Gastroesophageal sphincter (tissue), 4 donors: ENCODE data around the gene ZNF750. TPM values are rescaled to one million over a fixed set of nuclear protein-coding genes. Genes with fewer than 3 reads are reported as not detected.

Source experiments
- ATAC-seq: fragments of 150-250 bp; one replicate; pipeline ENCODE4 v1.9.1; 2016; ENCODE audit warnings: mild to moderate bottlenecking, moderate library complexity
- H3K27ac ChIP-seq, 4 donors: fragments of 200-600 bp; sonication (generic) in 3 of 4; 1 replicate in 3 of 4; 2 replicates in 1 of 4; pipeline ENCODE4 v1.5.1; 2016 to 2019
- H3K27me3 ChIP-seq: fragments of 200-600 bp; sonication (generic); one replicate; pipeline ENCODE4 v1.5.1; 2019
- H3K36me3 ChIP-seq, 2 donors: fragments of 200-600 bp; sonication (generic); one replicate each; pipeline ENCODE4 v1.5.1; 2019; ENCODE audit warnings: control low read depth in 1 of 2
- H3K4me1 ChIP-seq, 3 donors: fragments of 200-600 bp; sonication (generic); 1 replicate in 2 of 3; 2 replicates in 1 of 3; pipeline ENCODE4 v1.5.1; 2016 to 2019; ENCODE audit warnings: control low read depth in 2 of 3
- H3K4me3 ChIP-seq, 2 donors: fragments of 200-600 bp; sonication (generic); one replicate each; pipeline ENCODE4 v1.5.1; 2019; ENCODE audit warnings: mild to moderate bottlenecking in 1 of 2, moderate library complexity in 1 of 2
- H3K9me3 ChIP-seq, 3 donors: fragments of 200-600 bp; sonication (generic); one replicate each; pipeline ENCODE4 v1.5.1; 2017 to 2019; ENCODE audit warnings: control low read depth in 2 of 3
- EP300 ChIP-seq: sonication (generic); formaldehyde crosslinking; IDR thresholded peaks from one replicate; pipeline ENCODE4 v1.6.1; 2017; ENCODE audit warnings: antibody characterized with exemption, mild to moderate bottlenecking
- POLR2A ChIP-seq, 2 donors: fragments of 450-650 bp; IDR thresholded peaks; one replicate each; pipeline ENCODE4 v1.6.1; 2017; ENCODE audit warnings: antibody characterized with exemption in 2 of 2, mild to moderate bottlenecking in 2 of 2, moderate library complexity in 1 of 2
- POLR2AphosphoS5 ChIP-seq: sonication (generic); formaldehyde crosslinking; IDR thresholded peaks from one replicate; pipeline ENCODE4 v1.6.1; 2017; ENCODE audit warnings: antibody characterized with exemption
- WGBS, 2 donors: methylation state at CpG; one replicate each; pipeline ENCODE4 v1.1.5; 2018; ENCODE audit warnings: low coverage in 1 of 2; 5-methylcytosine and 5-hydroxymethylcytosine counted together
- total RNA-seq, 4 donors: library from RNA; depleted of rRNA; stranded (reverse); fragments of >200 nt; gene quantifications; one replicate each; pipeline ENCODE4 v1.1.0, GENCODE V29; 2016
- TF ChIP-seq, protein P1 (sequence below), 4 experiments: fragments of 200-600 bp in 2 of 4; fragments of 450-650 bp in 2 of 4; sonication (generic) in 1 of 4; IDR thresholded peaks; one replicate each; pipeline ENCODE4 v1.5.1; 2017 to 2019; ENCODE audit warnings: antibody characterized with exemption in 4 of 4, mild to moderate bottlenecking in 2 of 4, moderate library complexity in 2 of 4

Gene ZNF750
- total RNA-seq, 4 donors from 2014 or later, result 0.46 to 1.6 (median 1.1) TPM; not detected in 1

DNA sequence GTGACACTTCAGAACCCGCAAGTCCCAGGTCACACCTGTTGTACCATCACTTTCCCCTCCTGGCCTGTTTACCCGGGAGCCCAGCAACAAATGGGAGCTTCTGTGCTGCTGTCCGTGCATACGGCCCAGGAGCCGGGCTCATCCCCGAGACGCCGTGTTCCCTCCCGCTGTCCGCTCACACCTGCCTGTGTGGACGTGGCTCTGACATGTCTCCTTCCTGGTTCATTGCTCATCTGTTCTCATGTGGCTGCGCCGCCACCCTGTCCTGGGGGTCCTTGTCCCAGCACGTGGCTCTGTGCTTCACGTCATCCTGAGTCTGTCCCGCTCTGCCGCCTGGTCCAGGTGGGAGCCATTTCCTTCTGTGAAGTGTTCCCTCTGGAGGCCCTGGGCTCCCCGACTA is 50.0 kb downstream of the ZNF750 start:
- no peak overlapping the region for H3K4me3 ChIP-seq
- no peak for TF ChIP-seq EP300
- no peak for TF ChIP-seq POLR2A (IDR thresholded peaks at IDR 0.05)
- TF ChIP-seq, protein P1, sequence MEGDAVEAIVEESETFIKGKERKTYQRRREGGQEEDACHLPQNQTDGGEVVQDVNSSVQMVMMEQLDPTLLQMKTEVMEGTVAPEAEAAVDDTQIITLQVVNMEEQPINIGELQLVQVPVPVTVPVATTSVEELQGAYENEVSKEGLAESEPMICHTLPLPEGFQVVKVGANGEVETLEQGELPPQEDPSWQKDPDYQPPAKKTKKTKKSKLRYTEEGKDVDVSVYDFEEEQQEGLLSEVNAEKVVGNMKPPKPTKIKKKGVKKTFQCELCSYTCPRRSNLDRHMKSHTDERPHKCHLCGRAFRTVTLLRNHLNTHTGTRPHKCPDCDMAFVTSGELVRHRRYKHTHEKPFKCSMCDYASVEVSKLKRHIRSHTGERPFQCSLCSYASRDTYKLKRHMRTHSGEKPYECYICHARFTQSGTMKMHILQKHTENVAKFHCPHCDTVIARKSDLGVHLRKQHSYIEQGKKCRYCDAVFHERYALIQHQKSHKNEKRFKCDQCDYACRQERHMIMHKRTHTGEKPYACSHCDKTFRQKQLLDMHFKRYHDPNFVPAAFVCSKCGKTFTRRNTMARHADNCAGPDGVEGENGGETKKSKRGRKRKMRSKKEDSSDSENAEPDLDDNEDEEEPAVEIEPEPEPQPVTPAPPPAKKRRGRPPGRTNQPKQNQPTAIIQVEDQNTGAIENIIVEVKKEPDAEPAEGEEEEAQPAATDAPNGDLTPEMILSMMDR (IDR thresholded peaks at IDR 0.05), result no peak
- no peak for TF ChIP-seq POLR2AphosphoS5
- no peak overlapping the region for H3K27ac ChIP-seq
- H3K27me3 ChIP-seq, result no peaks in the 10 kb centered on the region
- WGBS, 2 donors, result 92 to 100% methylated on average over 1 to 9 of the region's 18 CpGs
- H3K9me3 ChIP-seq, result no peaks in the 10 kb centered on the region
- H3K36me3 ChIP-seq, result peaks cover 0 to 19% of the 10 kb centered on the region in 2 donors
- peaks cover 0 to 17% (median 6%) of the 10 kb centered on the region in 3 donors for H3K4me1 ChIP-seq
- ATAC-seq, result no peak

DNA sequence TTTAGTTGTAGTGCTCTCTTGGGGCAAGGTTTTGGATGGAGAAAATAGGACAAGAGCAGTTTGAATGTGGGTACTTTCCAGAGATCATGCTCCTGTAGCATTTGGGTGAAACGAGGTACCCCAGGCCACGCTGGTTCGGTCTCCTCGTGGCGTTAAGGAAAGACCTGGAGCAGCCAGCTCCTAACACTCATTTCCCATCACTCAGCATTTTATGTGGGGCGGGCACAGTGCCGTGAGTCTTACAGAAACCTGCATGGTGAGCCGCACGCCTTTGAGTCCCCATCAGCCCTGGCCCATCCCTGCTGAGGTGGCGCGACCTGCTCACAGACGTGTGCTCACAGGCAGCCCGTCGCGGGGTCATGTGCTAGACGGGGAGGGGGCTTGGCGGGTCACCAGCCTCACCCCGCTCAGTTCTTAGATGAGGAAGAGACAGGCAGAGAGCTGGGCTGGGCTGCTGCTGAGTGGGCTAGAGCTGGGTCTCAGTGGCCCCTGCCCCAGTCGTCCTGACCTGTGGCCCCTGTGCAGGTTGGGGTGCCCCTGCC is 50.7 kb downstream of the ZNF750 start:
- Histone ChIP-seq H3K27me3 (no peaks in the 10 kb centered on the region), H3K4me3 (no peak overlapping the region), H3K27ac (no peak overlapping the region), H3K36me3 (peaks cover 0 to 26% of the 10 kb centered on the region in 2 donors), H3K9me3 (no peaks in the 10 kb centered on the region), H3K4me1 (peaks cover 0 to 10% (median 0%) of the 10 kb centered on the region in 3 donors)
- TF ChIP-seq POLR2AphosphoS5 (no peak), POLR2A (IDR thresholded peaks at IDR 0.05) (no peak), EP300 (no peak)
- TF ChIP-seq, protein P1 (IDR thresholded peaks at IDR 0.05), result no peak
- ATAC-seq, result no peak
- WGBS, 2 donors, result 90 to 94% methylated on average over 4 to 5 of the region's 19 CpGs

GRCh38 chr17:82788206-82789001 is 51.4 kb downstream of the ZNF750 start:
- 90% methylated on average over 9 of the region's 18 CpGs; no CpG with 5 or more reads in 1 of the 2 donors for WGBS, 2 donors
- H3K4me1 ChIP-seq, result peaks cover 0 to 3% (median 0%) of the 10 kb centered on the region in 3 donors

DNA sequence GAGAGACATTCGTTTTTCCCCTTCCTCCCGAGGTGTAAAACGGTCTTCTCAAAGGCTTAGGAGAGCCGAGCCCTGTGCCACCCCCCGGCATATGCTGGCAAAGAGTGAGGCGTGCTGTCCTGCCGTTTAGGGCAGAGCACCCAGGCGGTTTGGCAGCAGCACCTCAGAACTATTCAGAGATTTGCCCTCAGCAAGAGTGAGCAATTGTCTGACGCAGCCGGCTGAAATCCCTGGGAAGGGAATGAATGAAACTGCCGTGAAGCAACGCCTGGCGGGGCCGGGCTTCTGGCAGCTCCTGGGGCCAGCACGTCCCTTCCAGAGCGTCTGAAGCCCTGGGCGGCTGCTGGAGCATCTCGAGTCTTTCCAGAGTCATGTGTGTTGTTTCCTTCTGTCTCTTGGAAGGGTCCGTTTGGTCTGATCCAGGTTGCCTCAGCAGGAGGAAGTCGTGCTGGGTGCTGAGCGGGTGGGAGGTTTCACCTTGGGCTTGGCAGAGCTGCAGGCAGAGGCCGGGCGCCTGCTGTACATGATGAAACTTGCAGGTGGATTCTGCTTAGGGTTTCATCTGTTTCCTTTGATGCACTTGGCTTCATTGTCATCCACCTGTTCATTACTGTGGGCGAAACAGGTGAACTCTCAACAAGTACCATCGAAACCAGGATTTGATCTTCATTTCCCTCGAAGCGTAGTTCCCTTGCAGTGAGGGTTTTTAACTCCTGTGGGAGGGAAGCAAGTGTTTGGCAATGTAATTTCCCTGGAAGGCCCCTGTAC is 52.6 kb downstream of the ZNF750 start:
- no peaks in the 10 kb centered on the region for H3K27me3 ChIP-seq
- 73 to 100% methylated on average over 5 to 9 of the region's 27 CpGs for WGBS, 2 donors
- peaks cover 0 to 2% (median 0%) of the 10 kb centered on the region in 3 donors for H3K4me1 ChIP-seq
- peaks cover 0 to 44% of the 10 kb centered on the region in 2 donors for H3K36me3 ChIP-seq
- no peak overlapping the region for H3K4me3 ChIP-seq
- peak; percentile 88 for ATAC-seq
- H3K27ac ChIP-seq, result no peak overlapping the region
- H3K9me3 ChIP-seq, result no peaks in the 10 kb centered on the region
- TF ChIP-seq, protein P1 (IDR thresholded peaks at IDR 0.05), result no peak
- TF ChIP-seq POLR2AphosphoS5, result no peak
- TF ChIP-seq EP300, result no peak
- no peak for TF ChIP-seq POLR2A (IDR thresholded peaks at IDR 0.05)

More at GRCh38 chr17:82788206-82789001, 51.4 kb downstream of the ZNF750 start:
- H3K36me3 ChIP-seq, result peaks cover 0 to 33% of the 10 kb centered on the region in 2 donors
- no peaks in the 10 kb centered on the region for H3K9me3 ChIP-seq
- no peak overlapping the region for H3K4me3 ChIP-seq
- no peak overlapping the region for H3K27ac ChIP-seq
- ATAC-seq, result no peak
- H3K27me3 ChIP-seq, result no peaks in the 10 kb centered on the region
- TF ChIP-seq POLR2AphosphoS5 (no peak), POLR2A (IDR thresholded peaks at IDR 0.05) (no peak), EP300 (no peak)
- TF ChIP-seq, protein P1 (IDR thresholded peaks at IDR 0.05), result no peak
